C4-2B (cell line): ENCODE results near the gene SLC9B1.

Experiments
- H3K27ac ChIP-seq: fragments of 450-650 bp; 2 replicates; pipeline ENCODE4 v1.5.1; 2017
- ZFX ChIP-seq: fragments of 450-650 bp; IDR thresholded peaks from 2 replicates; pipeline ENCODE4 v1.6.1; 2017
- TF ChIP-seq, protein P1 (sequence below): fragments of 450-650 bp; conservative IDR thresholded peaks from 2 replicates; pipeline ENCODE4 v1.5.1; 2017; ENCODE audit warnings: mild to moderate bottlenecking

Gene SLC9B1

DNA sequence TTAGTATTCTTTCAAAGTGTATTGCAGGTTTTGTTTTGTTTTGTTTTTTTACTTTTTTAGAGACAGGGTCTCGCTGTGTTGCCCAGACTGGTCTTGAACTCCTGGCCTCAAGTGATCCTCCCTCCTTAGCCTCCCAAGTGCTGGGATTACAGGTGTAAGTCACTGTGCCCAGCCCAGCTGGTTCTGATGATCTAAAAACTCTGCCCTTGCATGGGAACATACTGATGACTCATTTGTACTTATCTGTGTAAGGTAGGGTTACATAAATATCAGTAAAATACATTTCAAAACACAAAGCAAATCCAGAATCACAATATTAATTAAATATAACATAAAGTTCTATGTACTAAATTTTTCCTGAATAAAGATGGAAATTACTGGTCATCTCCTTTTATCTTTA is 7.4 kb upstream of the SLC9B1 start:
- TF ChIP-seq, protein P1, sequence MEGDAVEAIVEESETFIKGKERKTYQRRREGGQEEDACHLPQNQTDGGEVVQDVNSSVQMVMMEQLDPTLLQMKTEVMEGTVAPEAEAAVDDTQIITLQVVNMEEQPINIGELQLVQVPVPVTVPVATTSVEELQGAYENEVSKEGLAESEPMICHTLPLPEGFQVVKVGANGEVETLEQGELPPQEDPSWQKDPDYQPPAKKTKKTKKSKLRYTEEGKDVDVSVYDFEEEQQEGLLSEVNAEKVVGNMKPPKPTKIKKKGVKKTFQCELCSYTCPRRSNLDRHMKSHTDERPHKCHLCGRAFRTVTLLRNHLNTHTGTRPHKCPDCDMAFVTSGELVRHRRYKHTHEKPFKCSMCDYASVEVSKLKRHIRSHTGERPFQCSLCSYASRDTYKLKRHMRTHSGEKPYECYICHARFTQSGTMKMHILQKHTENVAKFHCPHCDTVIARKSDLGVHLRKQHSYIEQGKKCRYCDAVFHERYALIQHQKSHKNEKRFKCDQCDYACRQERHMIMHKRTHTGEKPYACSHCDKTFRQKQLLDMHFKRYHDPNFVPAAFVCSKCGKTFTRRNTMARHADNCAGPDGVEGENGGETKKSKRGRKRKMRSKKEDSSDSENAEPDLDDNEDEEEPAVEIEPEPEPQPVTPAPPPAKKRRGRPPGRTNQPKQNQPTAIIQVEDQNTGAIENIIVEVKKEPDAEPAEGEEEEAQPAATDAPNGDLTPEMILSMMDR = no peak
- no peak for TF ChIP-seq ZFX

DNA sequence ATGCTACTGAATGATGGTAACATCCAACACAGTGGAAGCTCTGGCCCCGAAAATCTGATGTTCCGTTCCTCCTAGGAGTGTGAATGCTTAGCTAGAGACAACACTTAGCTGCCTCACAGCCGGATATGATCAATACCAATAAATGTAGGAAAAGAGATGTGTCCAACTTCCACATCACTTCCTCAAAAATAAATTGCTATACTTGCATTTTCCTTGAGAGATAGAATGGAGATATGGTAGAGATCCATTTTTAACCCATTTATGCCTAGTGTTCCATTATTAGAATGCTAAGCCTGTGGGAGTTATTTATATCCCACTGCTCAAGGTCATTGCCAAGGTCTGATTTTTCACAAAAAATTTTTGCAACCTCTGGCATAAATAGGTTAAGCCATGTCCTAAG is 5.5 kb upstream of the SLC9B1 start:
- no peak overlapping the region for H3K27ac ChIP-seq
- TF ChIP-seq ZFX = no peak

More for the DNA sequence above, 7.4 kb upstream of the SLC9B1 start:
- H3K27ac ChIP-seq = no peak overlapping the region

DNA sequence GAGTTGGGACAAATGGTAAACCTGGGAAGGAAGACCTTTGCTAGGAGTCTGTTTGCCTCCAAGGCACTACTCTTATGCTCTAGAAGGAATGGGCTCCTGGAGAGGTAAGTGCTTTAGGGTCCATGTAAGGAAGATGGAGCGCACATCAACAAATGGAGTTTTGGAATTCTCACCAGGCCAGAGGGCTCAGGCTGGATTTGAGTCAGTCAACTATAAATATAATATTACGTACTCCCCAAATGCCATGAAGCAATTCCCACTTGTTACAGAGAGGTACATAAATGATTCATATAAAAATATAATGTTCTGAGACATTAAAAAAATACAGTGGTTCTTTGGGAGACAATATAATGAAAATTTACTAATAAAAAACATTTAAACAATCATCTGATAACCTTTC is 1.6 kb upstream of the SLC9B1 start:
- no peak overlapping the region for H3K27ac ChIP-seq
- TF ChIP-seq, protein P1 = no peak
- no peak for TF ChIP-seq ZFX

DNA sequence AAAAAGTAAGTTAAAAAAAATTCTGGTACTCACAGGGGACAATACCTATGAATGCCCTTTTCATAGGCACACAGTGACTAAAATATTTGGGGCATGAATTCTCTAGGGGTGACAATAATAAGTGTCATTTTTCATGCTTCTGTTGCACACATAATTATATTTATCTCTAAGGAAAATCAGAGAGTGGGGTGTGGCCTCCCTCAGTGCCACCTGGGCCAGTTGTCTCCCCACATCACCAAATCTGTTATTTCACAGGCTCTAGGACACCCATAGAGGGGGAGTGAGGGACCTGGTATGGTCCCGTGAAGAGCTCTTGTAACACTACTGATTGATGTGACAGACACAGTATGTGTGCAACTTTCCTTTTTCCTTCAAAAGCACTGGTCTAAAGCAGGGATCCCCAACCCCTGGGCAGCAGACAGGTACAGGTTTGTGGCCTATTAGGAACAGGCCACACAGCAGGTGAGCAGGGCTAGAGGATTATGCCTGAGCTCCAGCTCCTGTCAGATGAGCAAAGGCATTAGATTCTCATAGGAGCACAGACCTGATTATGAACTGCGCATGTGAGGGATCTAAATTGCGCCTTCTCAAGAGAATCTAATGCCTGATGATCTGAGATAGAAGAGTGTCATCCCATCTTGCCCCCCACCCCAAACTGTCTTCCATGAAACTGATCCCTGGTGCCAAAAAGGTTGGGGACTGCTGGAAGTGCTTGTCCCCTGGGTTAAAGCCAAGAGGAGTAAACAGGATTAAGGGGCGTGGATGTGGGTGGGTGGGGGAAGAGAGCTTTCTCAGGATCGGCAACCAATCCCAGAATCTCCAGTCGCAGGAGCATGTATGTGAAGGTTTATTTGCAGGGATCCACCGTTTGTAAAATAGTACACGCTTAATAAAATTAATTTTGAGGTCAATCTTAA is 856 bp downstream of the SLC9B1 start:
- no peak for TF ChIP-seq ZFX
- H3K27ac ChIP-seq = peak overlapping the region; percentile 69

DNA sequence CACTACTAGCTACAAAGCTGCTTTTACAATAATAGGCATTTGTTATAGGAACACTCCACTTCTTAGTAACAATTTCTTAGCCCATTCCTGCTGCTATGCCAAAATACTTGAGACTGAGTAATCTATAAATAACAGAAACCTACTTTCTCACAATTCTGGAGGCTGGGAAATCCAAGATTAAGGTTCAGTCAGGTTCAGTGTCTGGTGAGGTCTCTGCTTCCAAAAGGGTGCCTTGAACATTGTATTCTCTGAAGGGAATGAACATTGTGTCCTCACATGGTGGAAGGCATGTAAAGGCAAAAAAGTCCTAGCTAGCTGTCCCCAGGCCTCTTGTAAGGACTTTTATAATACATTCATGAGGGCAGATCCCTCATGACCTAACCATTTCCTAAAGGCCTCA is 7.0 kb downstream of the SLC9B1 start:
- H3K27ac ChIP-seq = no peak overlapping the region
- no peak for TF ChIP-seq ZFX
- TF ChIP-seq, protein P1 = no peak

DNA sequence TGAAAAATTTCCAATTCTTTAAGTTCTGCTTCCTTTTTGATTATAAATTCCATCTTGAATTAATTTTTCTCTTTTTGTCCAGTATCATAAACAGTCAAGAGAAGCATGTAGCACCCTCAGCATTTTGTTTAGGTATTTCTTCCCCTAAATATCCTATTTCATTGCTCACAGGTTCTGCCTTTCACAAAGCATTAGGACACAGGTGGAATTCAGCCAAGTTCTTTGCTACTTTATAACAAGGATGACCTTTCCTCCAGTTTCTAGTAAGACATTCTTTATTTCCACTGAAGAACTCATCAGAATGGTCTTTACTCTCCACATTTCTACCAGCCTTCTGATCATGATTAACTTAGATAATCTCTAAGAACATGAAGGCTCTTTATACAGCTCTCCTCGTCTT is 7.4 kb downstream of the SLC9B1 start:
- no peak for TF ChIP-seq ZFX
- TF ChIP-seq, protein P1 = no peak
- 0 out of 2 replicates have a peak overlapping the region, but pooled peaks have one; percentile 38 for H3K27ac ChIP-seq

DNA sequence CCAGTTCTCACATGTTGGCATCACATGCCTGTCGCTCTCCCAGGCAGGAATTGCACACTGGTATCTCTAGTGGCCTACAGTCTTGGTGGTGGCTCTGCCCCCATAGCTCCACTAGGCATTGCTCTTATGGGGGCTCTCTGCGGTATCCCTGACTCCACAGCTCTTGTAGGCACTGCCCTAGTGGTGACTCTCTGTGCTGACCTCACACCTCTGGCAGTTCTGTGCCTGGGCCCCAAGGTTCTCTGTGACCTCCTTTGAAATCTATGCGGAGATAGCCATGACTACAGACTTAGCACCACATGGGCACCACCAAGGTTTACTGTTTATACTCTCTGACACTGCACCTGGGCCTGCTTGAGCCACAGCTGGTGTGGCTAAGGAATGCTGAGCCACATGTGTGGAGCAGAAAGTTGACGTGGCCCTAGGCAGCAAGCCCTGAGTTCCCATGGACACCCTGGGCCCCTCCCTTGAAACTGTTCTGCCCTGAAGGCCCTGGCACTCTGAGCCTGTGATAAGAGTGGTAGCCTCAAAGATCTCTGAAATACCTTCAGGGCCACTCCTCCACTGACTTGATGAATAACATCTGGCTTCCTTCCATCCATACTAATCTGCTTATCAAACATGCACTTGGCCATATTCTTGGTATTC is 8.0 kb downstream of the SLC9B1 start:
- peak overlapping the region; percentile 38 for H3K27ac ChIP-seq

GRCh38 chr4:103010804-103011203 is 8.7 kb downstream of the SLC9B1 start:
- TF ChIP-seq ZFX = no peak
- TF ChIP-seq, protein P1 = no peak
- H3K27ac ChIP-seq = no peak overlapping the region; the same call in 1 of the 2 replicates

More for the DNA sequence above, 8.0 kb downstream of the SLC9B1 start:
- TF ChIP-seq ZFX = no peak
- TF ChIP-seq, protein P1 = no peak
